GM23338 (cell line): ENCODE measurements around the gene L2HGDH. TPM values are rescaled to one million over a fixed set of nuclear protein-coding genes. Genes with fewer than 3 reads are reported as not detected.

ENCODE experiments used
- ATAC-seq: fragments of 200-7000 bp; cut with Tn5 transposase; 3 replicates; pipeline ENCODE4 v1.9.1; 2020
- DNase-seq: peaks from one replicate; pipeline ENCODE4 v3.0.0-alpha.2; 2015; ENCODE audit warnings: low spot score
- H2AFZ ChIP-seq: fragments of 200-600 bp; sonication (generic); 2 replicates; pipeline ENCODE4 v1.8.0; 2016; ENCODE audit warnings: antibody characterized with exemption, mild to moderate bottlenecking, moderate library complexity
- H3F3A ChIP-seq: fragments of 200-600 bp; sonication (generic); replicated peaks from 2 replicates; pipeline ENCODE4 v1.8.0; 2017; ENCODE audit warnings: antibody characterized with exemption, mixed run types, low read depth
- H3K27ac ChIP-seq: fragments of 200-600 bp; sonication (generic); 2 replicates; pipeline ENCODE4 v1.6.1; 2016; ENCODE audit warnings: low read depth
- H3K27me3 ChIP-seq: fragments of 200-600 bp; sonication (generic); 2 replicates; pipeline ENCODE4 v1.8.0; 2016; ENCODE audit warnings: mild to moderate bottlenecking, mixed run types, moderate library complexity; ENCODE audit not compliant: insufficient read depth
- H3K36me3 ChIP-seq: fragments of 200-600 bp; sonication (generic); 2 replicates; pipeline ENCODE4 v1.8.0; 2016; ENCODE audit warnings: mild to moderate bottlenecking; ENCODE audit not compliant: insufficient read depth
- H3K4me1 ChIP-seq: fragments of 200-600 bp; sonication (generic); 2 replicates; pipeline ENCODE4 v1.8.0; 2016; ENCODE audit warnings: mild to moderate bottlenecking, moderate library complexity; ENCODE audit not compliant: insufficient read depth
- H3K4me2 ChIP-seq: fragments of 200-600 bp; sonication (generic); 2 replicates; pipeline ENCODE4 v1.7.1; 2017; ENCODE audit warnings: mixed run types
- H3K4me3 ChIP-seq: fragments of 200-600 bp; sonication (generic); 2 replicates; pipeline ENCODE4 v1.6.1; 2016; ENCODE audit warnings: mixed run types
- H3K79me2 ChIP-seq: fragments of 200-600 bp; sonication (generic); replicated peaks from 2 replicates; pipeline ENCODE4 v1.8.0; 2017; ENCODE audit warnings: mild to moderate bottlenecking; ENCODE audit not compliant: insufficient read depth
- H3K9me2 ChIP-seq: fragments of 200-600 bp; sonication (generic); 2 replicates; pipeline ENCODE4 v1.8.0; 2017; ENCODE audit not compliant: insufficient read depth
- H4K20me1 ChIP-seq: fragments of 200-600 bp; sonication (generic); replicated peaks from 2 replicates; pipeline ENCODE4 v1.8.0; 2017; ENCODE audit warnings: mild to moderate bottlenecking; ENCODE audit not compliant: insufficient read depth
- H3K27ac Mint-ChIP-seq: 2 replicates; pipeline ENCODE4 v1.8.0; 2020; ENCODE audit warnings: inconsistent platforms, mild to moderate bottlenecking, moderate library complexity, mixed read lengths
- H3K27me3 Mint-ChIP-seq: 3 replicates; pipeline ENCODE4 v1.8.0; 2022; ENCODE audit warnings: low read depth, mild to moderate bottlenecking, moderate library complexity, mixed read lengths, inconsistent platforms; ENCODE audit not compliant: insufficient read depth, poor library complexity
- H3K36me3 Mint-ChIP-seq: 3 replicates; pipeline ENCODE4 v1.8.0; 2021; ENCODE audit warnings: low read depth, mild to moderate bottlenecking, inconsistent platforms, moderate library complexity, mixed read lengths
- H3K4me1 Mint-ChIP-seq: 3 replicates; pipeline ENCODE4 v1.8.0; 2020; ENCODE audit warnings: mild to moderate bottlenecking, inconsistent platforms, mixed read lengths
- H3K4me3 Mint-ChIP-seq: 3 replicates; pipeline ENCODE4 v1.8.0; 2021; ENCODE audit warnings: moderate library complexity, mild to moderate bottlenecking, inconsistent platforms, mixed read lengths
- H3K9me3 Mint-ChIP-seq: 3 replicates; pipeline ENCODE4 v1.8.0; 2020; ENCODE audit warnings: moderate library complexity, mild to moderate bottlenecking, inconsistent platforms, mixed read lengths
- EZH2phosphoT487 ChIP-seq: fragments of 200-600 bp; sonication (generic); IDR thresholded peaks from one replicate; pipeline ENCODE4 v1.8.1; 2018; ENCODE audit warnings: antibody characterized with exemption; ENCODE audit not compliant: unreplicated experiment
- JUNB ChIP-seq: IDR thresholded peaks from one replicate; pipeline ENCODE4 v1.6.1; 2016; ENCODE audit warnings: antibody characterized with exemption; ENCODE audit not compliant: unreplicated experiment
- STAT1 ChIP-seq: IDR thresholded peaks from one replicate; pipeline ENCODE4 v1.6.1; 2016; ENCODE audit warnings: antibody characterized with exemption; ENCODE audit not compliant: unreplicated experiment
- ZNF114 ChIP-seq: fragments of 250-450 bp; sonication (Bioruptor Pico); IDR thresholded peaks from 2 replicates; pipeline ENCODE4 v1.5.0; 2020; ENCODE audit warnings: mild to moderate bottlenecking, moderate library complexity
- ZNF331 ChIP-seq: fragments of 250-450 bp; sonication (Bioruptor Pico); IDR thresholded peaks from 2 replicates; pipeline ENCODE4 v1.5.0; 2020; ENCODE audit warnings: low read depth, mild to moderate bottlenecking, moderate library complexity
- polyA plus RNA-seq: library from polyadenylated mRNA; unstranded; fragments of >200 nt; fragmentation: Nextera tagmentation; extraction: Ambion mirVana; gene quantifications from 2 replicates; pipeline ENCODE4 v1.2.1, GENCODE V29; 2016
- total RNA-seq: library from RNA; depleted of rRNA; stranded (reverse); fragments of >200 nt; shearing (Covaris generic); gene quantifications from 2 replicates; pipeline ENCODE4 v1.2.3, GENCODE V29; 2014
- TF ChIP-seq, protein P1 (sequence below): fragments of 250-450 bp; sonication (Bioruptor Pico); IDR thresholded peaks from 2 replicates; pipeline ENCODE4 v1.5.0; 2020; ENCODE audit warnings: mild to moderate bottlenecking, moderate library complexity

Gene L2HGDH
- total and polyA plus RNA-seq, 2 experiments from 2014 or later = 13.5 to 28.5 TPM

DNA sequence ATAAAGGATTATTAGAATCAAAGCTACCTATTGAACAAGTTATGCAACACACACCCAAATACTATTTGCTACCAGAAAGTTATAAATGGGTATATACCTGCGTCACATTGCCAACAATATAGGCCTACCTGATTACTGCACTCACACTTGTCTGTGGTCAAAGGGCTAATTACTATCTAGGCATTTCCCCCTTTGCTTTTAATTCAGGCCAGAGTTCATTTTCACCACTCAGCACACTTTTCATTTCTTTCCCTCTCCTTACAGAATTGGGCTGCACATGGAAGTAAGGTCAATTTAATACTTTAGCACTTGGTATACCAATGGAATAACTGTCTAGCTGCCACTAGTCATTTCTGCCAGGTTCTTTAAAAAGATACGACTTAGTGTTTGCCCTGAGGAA lies 82.3 kb downstream of the L2HGDH start (continued):
- TF ChIP-seq, protein P1, sequence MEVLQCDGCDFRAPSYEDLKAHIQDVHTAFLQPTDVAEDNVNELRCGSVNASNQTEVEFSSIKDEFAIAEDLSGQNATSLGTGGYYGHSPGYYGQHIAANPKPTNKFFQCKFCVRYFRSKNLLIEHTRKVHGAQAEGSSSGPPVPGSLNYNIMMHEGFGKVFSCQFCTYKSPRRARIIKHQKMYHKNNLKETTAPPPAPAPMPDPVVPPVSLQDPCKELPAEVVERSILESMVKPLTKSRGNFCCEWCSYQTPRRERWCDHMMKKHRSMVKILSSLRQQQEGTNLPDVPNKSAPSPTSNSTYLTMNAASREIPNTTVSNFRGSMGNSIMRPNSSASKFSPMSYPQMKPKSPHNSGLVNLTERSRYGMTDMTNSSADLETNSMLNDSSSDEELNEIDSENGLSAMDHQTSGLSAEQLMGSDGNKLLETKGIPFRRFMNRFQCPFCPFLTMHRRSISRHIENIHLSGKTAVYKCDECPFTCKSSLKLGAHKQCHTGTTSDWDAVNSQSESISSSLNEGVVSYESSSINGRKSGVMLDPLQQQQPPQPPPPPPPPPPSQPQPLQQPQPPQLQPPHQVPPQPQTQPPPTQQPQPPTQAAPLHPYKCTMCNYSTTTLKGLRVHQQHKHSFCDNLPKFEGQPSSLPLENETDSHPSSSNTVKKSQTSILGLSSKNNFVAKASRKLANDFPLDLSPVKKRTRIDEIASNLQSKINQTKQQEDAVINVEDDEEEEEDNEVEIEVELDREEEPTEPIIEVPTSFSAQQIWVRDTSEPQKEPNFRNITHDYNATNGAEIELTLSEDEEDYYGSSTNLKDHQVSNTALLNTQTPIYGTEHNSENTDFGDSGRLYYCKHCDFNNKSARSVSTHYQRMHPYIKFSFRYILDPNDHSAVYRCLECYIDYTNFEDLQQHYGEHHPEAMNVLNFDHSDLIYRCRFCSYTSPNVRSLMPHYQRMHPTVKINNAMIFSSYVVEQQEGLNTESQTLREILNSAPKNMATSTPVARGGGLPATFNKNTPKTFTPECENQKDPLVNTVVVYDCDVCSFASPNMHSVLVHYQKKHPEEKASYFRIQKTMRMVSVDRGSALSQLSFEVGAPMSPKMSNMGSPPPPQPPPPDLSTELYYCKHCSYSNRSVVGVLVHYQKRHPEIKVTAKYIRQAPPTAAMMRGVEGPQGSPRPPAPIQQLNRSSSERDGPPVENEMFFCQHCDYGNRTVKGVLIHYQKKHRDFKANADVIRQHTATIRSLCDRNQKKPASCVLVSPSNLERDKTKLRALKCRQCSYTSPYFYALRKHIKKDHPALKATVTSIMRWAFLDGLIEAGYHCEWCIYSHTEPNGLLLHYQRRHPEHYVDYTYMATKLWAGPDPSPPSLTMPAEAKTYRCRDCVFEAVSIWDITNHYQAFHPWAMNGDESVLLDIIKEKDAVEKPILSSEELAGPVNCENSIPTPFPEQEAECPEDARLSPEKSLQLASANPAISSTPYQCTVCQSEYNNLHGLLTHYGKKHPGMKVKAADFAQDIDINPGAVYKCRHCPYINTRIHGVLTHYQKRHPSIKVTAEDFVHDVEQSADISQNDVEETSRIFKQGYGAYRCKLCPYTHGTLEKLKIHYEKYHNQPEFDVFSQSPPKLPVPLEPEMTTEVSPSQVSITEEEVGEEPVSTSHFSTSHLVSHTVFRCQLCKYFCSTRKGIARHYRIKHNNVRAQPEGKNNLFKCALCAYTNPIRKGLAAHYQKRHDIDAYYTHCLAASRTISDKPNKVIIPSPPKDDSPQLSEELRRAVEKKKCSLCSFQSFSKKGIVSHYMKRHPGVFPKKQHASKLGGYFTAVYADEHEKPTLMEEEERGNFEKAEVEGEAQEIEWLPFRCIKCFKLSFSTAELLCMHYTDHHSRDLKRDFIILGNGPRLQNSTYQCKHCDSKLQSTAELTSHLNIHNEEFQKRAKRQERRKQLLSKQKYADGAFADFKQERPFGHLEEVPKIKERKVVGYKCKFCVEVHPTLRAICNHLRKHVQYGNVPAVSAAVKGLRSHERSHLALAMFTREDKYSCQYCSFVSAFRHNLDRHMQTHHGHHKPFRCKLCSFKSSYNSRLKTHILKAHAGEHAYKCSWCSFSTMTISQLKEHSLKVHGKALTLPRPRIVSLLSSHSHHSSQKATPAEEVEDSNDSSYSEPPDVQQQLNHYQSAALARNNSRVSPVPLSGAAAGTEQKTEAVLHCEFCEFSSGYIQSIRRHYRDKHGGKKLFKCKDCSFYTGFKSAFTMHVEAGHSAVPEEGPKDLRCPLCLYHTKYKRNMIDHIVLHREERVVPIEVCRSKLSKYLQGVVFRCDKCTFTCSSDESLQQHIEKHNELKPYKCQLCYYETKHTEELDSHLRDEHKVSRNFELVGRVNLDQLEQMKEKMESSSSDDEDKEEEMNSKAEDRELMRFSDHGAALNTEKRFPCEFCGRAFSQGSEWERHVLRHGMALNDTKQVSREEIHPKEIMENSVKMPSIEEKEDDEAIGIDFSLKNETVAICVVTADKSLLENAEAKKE (CRISPR knock-in tag) = no peak
- TF ChIP-seq ZNF331 (CRISPR knock-in tag) = no peak
- no peak for TF ChIP-seq ZNF114

DNA sequence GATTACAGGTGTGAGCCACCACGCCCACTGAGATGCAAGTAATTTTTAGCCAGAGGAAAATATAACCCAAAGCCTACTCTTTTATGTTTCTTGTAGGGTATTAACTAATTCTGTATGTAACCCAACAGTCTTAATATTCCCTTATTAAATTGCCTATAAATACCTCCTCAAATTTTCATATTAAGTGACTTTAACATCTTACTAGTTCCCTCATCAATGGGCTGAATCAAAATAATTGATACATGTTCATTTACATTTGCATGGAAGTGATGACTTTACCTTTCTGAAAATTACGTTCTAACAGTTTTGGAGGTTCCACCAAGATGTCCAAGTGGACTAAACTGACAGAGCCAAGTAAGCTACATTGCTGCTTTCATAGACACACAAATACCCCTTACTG lies 83.7 kb downstream of the L2HGDH start:
- Histone ChIP-seq H3K27ac (no peak overlapping the region), H3F3A (0 out of 2 replicates have a peak, but pooled peaks cover 6% of the 10 kb centered on the region), H3K27me3 (no peaks in the 10 kb centered on the region; the same call in 1 of the 2 replicates), H3K4me2 (no peak overlapping the region), H3K4me1 (peaks cover 24% of the 10 kb centered on the region), H3K79me2 (peaks cover 63% of the 10 kb centered on the region), H3K36me3 (no peaks in the 10 kb centered on the region), H3K9me2 (no peaks in the 10 kb centered on the region), H3K4me3 (no peak overlapping the region), H2AFZ (no peak overlapping the region), H4K20me1 (peaks cover 4% of the 10 kb centered on the region; the same call in 1 of the 2 replicates)
- no peak for ATAC-seq
- Mint-ChIP-seq H3K27ac (no peak overlapping the region), H3K27me3 (peaks cover 4% of the 10 kb centered on the region), H3K9me3 (no peaks in the 10 kb centered on the region; the same call in 2 of the 3 replicates), H3K4me3 (no peak overlapping the region), H3K4me1 (peaks cover 29% of the 10 kb centered on the region), H3K36me3 (peaks cover 11% of the 10 kb centered on the region; the same call in 2 of the 3 replicates)
- no peak for DNase-seq
- TF ChIP-seq JUNB = no peak
- TF ChIP-seq STAT1 = no peak
- TF ChIP-seq, protein P1 (CRISPR knock-in tag) = no peak
- TF ChIP-seq ZNF114 = no peak
- no peak for TF ChIP-seq ZNF331 (CRISPR knock-in tag)
- no peak for TF ChIP-seq EZH2phosphoT487
